Caco-2 (cell line): ENCODE data around the gene BCOR. TPM values are rescaled to one million over a fixed set of nuclear protein-coding genes. Genes with fewer than 3 reads are reported as not detected.

Experiments
- BruUV-seq: library from RNA; stranded (reverse); fragments of 400-500 nt; replicated peaks from 2 replicates; lab custom pipeline; 2021; lab: Mats Ljungman, UMichigan
- CTCF ChIA-PET: fragments of 300-600 bp; sonication (Branson Sonifier 250); formaldehyde crosslinking; loops from one replicate; lab custom pipeline; 2022; ENCODE audit warnings: antibody characterized with exemption; lab: Charles Lee
- POLR2A ChIA-PET: fragments of 300-600 bp; sonication (Branson Sonifier 250); formaldehyde crosslinking; loops from one replicate; lab custom pipeline; 2022; ENCODE audit warnings: antibody characterized with exemption; lab: Charles Lee
- DNase-seq, 2 experiments: peaks; one replicate each; pipeline versions ENCODE4 v3.0.0 to v3.0.0-alpha.2; 2020 to 2022
- H3K27me3 ChIP-seq: replicated peaks from 2 replicates; pipeline ENCODE4 v1.6.0; 2011; ENCODE audit warnings: low read length; ENCODE audit not compliant: control insufficient read depth, insufficient read depth
- H3K36me3 ChIP-seq: 2 replicates; pipeline ENCODE4 v1.5.1; 2011; ENCODE audit warnings: low read length; ENCODE audit not compliant: control insufficient read depth, insufficient read depth
- H3K4me1 ChIP-seq: fragments of 250-450 bp; sonication (Bioruptor Pico); 2 replicates; pipeline ENCODE4 v1.5.1; 2020; ENCODE audit warnings: mild to moderate bottlenecking
- H3K4me3 ChIP-seq: 2 replicates; pipeline ENCODE4 v1.5.1; 2011; ENCODE audit warnings: low read depth, mild to moderate bottlenecking, control low read depth, low read length
- H3K9me3 ChIP-seq: fragments of 250-450 bp; sonication (Bioruptor Pico); 2 replicates; pipeline ENCODE4 v1.5.1; 2020; ENCODE audit warnings: mild to moderate bottlenecking, moderate library complexity
- H3K27ac Mint-ChIP-seq: one replicate; pipeline ENCODE4 v1.8.0; 2022; ENCODE audit warnings: mixed read lengths; ENCODE audit not compliant: unreplicated experiment
- H3K27me3 Mint-ChIP-seq: one replicate; pipeline ENCODE4 v1.8.0; 2022; ENCODE audit warnings: mixed read lengths; ENCODE audit not compliant: insufficient read depth, unreplicated experiment
- H3K36me3 Mint-ChIP-seq: one replicate; pipeline ENCODE4 v1.8.0; 2022; ENCODE audit warnings: mild to moderate bottlenecking, mixed read lengths; ENCODE audit not compliant: insufficient read depth, unreplicated experiment
- H3K4me1 Mint-ChIP-seq: one replicate; pipeline ENCODE4 v1.8.0; 2022; ENCODE audit warnings: low read depth, mixed read lengths; ENCODE audit not compliant: unreplicated experiment
- H3K4me3 Mint-ChIP-seq: one replicate; pipeline ENCODE4 v1.8.0; 2022; ENCODE audit warnings: mild to moderate bottlenecking, moderate library complexity, mixed read lengths; ENCODE audit not compliant: unreplicated experiment
- H3K9me3 Mint-ChIP-seq: one replicate; pipeline ENCODE4 v1.8.0; 2022; ENCODE audit warnings: mixed read lengths; ENCODE audit not compliant: unreplicated experiment
- intact Hi-C: fragments of 100-400 bp; cut with micrococcal nuclease; formaldehyde crosslinking; loops from one replicate; pipeline ENCODE4 v1.10.0; 2022; ENCODE audit not compliant: unreplicated experiment
- total RNA-seq: library from RNA; stranded (reverse); gene quantifications from 2 replicates; pipeline ENCODE4 v1.2.3, GENCODE V29; 2022
- TF ChIP-seq, protein P1 (sequence below), 2 experiments: fragments of 200-600 bp in 1 of 2; IDR thresholded peaks; 1 replicate in 1 of 2; 2 replicates in 1 of 2; pipeline versions ENCODE4 v1.5.1 to v1.8.0; 2011 to 2022; ENCODE audit warnings: antibody characterized with exemption in 1 of 2, control low read depth in 1 of 2, inconsistent platforms in 1 of 2, low read depth in 1 of 2, low read length in 1 of 2, mild to moderate bottlenecking in 1 of 2, moderate library complexity in 1 of 2; ENCODE audit not compliant: insufficient read depth in 1 of 2, severe bottlenecking in 1 of 2, unreplicated experiment in 1 of 2

Gene BCOR
- total RNA-seq, 1 experiment from 2014 or later: 16.2 TPM

- TF ChIP-seq, protein P1, sequence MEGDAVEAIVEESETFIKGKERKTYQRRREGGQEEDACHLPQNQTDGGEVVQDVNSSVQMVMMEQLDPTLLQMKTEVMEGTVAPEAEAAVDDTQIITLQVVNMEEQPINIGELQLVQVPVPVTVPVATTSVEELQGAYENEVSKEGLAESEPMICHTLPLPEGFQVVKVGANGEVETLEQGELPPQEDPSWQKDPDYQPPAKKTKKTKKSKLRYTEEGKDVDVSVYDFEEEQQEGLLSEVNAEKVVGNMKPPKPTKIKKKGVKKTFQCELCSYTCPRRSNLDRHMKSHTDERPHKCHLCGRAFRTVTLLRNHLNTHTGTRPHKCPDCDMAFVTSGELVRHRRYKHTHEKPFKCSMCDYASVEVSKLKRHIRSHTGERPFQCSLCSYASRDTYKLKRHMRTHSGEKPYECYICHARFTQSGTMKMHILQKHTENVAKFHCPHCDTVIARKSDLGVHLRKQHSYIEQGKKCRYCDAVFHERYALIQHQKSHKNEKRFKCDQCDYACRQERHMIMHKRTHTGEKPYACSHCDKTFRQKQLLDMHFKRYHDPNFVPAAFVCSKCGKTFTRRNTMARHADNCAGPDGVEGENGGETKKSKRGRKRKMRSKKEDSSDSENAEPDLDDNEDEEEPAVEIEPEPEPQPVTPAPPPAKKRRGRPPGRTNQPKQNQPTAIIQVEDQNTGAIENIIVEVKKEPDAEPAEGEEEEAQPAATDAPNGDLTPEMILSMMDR (IDR thresholded peaks at IDR 0.05; ENCODE audit: insufficient read depth in 1 of 2, low read depth in 1 of 2, low read length in 1 of 2, severe bottlenecking in 1 of 2, unreplicated experiment in 1 of 2): no peak
- H3K27ac Mint-ChIP-seq: no peak overlapping the region
- 0 out of 2 replicates have a peak, but pooled peaks cover 7% of the 10 kb centered on the region for H3K4me1 ChIP-seq
- CTCF ChIA-PET: interaction anchor here (0.7 kb wide), 1 partner anchor 10 kb away, joined by 3 read pairs; no protein-coding TSS in a partner anchor
- BruUV-seq: no TSS peak
- POLR2A ChIA-PET: no interaction called here
- H3K4me3 ChIP-seq: no peak overlapping the region
- H3K9me3 ChIP-seq: no peaks in the 10 kb centered on the region
- H3K27me3 Mint-ChIP-seq: no peaks in the 10 kb centered on the region
- no peak for DNase-seq
- no peaks in the 10 kb centered on the region for H3K4me1 Mint-ChIP-seq
- intact Hi-C loops: no loop called here
- no peaks in the 10 kb centered on the region for H3K36me3 ChIP-seq
- H3K36me3 Mint-ChIP-seq: peaks cover 6% of the 10 kb centered on the region
- H3K27me3 ChIP-seq: no peaks in the 10 kb centered on the region
- H3K9me3 Mint-ChIP-seq: no peaks in the 10 kb centered on the region
- no peak overlapping the region for H3K4me3 Mint-ChIP-seq
Measured at GRCh38 chrX:40080894-40081678, 16.7 kb downstream of the BCOR start.

DNA sequence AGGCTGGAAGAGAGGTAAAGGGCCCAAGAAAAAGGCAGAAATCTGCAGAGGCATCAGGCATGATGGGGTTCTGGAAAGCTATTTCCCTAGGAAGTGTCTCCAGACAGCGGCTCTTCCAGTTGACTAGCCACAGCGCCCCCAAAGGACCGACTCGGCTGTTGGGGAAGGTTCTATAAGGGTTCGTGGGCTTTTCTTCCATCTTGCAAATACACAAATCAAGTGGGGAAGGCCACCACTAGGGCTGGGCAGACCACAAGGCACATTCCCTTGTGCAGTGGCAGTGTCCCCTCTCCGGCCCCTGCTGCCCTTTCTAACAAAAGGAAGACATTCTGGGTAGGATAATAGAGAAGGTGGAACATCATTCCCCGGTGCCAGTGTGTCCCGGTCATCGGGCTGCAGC lies 18.2 kb downstream of the BCOR start:
- Histone ChIP-seq H3K27me3 (no peaks in the 10 kb centered on the region), H3K36me3 (no peaks in the 10 kb centered on the region), H3K4me1 (no peaks in the 10 kb centered on the region), H3K9me3 (no peaks in the 10 kb centered on the region), H3K4me3 (no peak overlapping the region)
- BruUV-seq: no TSS peak
- no peaks in the 10 kb centered on the region for H3K4me1 Mint-ChIP-seq
- ChIA-PET POLR2A (no interaction called here), CTCF (no interaction called here)
- DNase-seq: no peak
- TF ChIP-seq, protein P1 (IDR thresholded peaks at IDR 0.05; ENCODE audit: insufficient read depth in 1 of 2, low read depth in 1 of 2, low read length in 1 of 2, severe bottlenecking in 1 of 2, unreplicated experiment in 1 of 2): no peak
- H3K27ac Mint-ChIP-seq: no peak overlapping the region
- H3K9me3 Mint-ChIP-seq: no peaks in the 10 kb centered on the region
- peaks cover 8% of the 10 kb centered on the region for H3K36me3 Mint-ChIP-seq
- no peak overlapping the region for H3K4me3 Mint-ChIP-seq
- intact Hi-C loops: no loop called here
- no peaks in the 10 kb centered on the region for H3K27me3 Mint-ChIP-seq

- H3K36me3 Mint-ChIP-seq: peaks cover 13% of the 10 kb centered on the region
- CTCF ChIA-PET: no interaction called here
- H3K4me1 Mint-ChIP-seq: no peaks in the 10 kb centered on the region
- no peaks in the 10 kb centered on the region for H3K9me3 Mint-ChIP-seq
- Histone ChIP-seq H3K4me1 (no peaks in the 10 kb centered on the region), H3K36me3 (no peaks in the 10 kb centered on the region), H3K27me3 (no peaks in the 10 kb centered on the region), H3K4me3 (no peak overlapping the region), H3K9me3 (no peaks in the 10 kb centered on the region)
- POLR2A ChIA-PET: no interaction called here
- H3K4me3 Mint-ChIP-seq: no peak overlapping the region
- DNase-seq: no peak
- intact Hi-C loops: no loop called here
- TF ChIP-seq, protein P1 (IDR thresholded peaks at IDR 0.05; ENCODE audit: insufficient read depth in 1 of 2, low read depth in 1 of 2, low read length in 1 of 2, severe bottlenecking in 1 of 2, unreplicated experiment in 1 of 2): no peak
- no peak overlapping the region for H3K27ac Mint-ChIP-seq
- no peaks in the 10 kb centered on the region for H3K27me3 Mint-ChIP-seq
- no TSS peak for BruUV-seq
Measured at GRCh38 chrX:40078489-40079227, 19.1 kb downstream of the BCOR start.
